ENCODE measurements around the gene UBE2E1. TPM values are rescaled to one million over a fixed set of nuclear protein-coding genes. Genes with fewer than 3 reads are reported as not detected.
"Not testable (repeated sequence)": the region's sequence is repeated elsewhere in the genome, so short reads cannot be mapped to it uniquely, and the experiment has no call there.

UBE2E1 gene
- total RNA-seq, 1 donor from 2014 or later, result 152 TPM

DNA sequence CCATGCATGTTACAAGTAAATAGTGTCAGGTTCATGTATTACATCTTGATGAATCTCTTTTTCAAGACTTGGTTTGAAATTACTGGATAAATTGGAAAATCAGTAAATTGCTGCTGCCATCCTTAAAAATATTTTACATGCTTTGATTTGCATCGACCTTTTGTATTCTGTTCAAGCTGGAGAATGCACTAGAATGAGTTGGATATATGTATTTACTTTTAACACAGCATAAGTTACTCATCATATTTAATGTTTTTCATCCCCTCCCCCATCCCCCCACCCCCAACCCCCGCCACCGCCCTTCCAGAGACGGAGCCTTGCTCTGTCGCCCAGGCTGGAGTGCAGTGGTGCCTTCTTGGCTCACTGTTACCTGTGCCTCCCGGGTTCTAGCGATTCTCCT is 16.8 kb downstream of the UBE2E1 start:
- no peak for DNase-seq

- no peak for DNase-seq
These were observed 17.9 kb downstream of the UBE2E1 start for GRCh38 chr3:23823620-23824019.

GRCh38 chr3:23824699-23825444 is 19.1 kb downstream of the UBE2E1 start:
- DNase-seq, result no peak

- DNase-seq, result no peak
These were observed 20.0 kb downstream of the UBE2E1 start for GRCh38 chr3:23825802-23826201.

GRCh38 chr3:23826382-23827064 is 20.8 kb downstream of the UBE2E1 start:
- DNase-seq, result peak; percentile 16

DNA sequence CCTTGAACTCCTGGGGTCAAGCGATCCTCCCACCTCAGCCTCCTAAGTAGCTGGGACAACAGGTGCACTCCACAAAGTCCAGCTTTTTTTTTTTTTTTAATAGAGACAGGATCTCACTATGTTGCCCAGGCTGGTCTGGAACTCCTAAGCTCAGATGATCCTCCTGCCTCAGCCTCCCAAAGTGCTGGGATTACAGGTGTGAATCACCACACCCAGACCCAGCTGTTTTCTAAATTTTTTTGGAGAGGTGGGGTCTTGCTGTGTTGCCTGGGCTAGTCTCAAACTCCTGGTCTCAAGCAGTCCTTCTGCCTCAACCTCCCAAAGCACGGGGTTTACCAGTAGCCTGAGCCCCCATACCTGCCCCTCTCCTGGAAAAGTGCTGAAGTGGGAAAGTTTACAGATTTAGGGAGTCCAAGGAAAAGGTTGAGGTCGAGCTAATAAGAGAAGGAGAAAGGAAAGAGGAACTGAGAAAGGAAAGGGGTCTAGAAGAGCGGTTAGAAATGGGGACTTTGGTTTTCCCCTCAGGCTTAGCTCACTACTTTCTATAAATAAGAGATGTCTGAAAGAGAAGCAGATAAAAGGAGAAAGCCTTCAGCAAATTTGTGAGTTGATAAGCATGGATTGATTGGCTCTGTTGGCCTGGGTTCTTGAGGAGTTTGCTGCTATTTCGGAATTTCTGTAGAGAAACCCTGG is 23.6 kb downstream of the UBE2E1 start:
- DNase-seq, result no peak

- no peak for DNase-seq
These were observed 25.2 kb downstream of the UBE2E1 start for GRCh38 chr3:23830869-23831484.

DNA sequence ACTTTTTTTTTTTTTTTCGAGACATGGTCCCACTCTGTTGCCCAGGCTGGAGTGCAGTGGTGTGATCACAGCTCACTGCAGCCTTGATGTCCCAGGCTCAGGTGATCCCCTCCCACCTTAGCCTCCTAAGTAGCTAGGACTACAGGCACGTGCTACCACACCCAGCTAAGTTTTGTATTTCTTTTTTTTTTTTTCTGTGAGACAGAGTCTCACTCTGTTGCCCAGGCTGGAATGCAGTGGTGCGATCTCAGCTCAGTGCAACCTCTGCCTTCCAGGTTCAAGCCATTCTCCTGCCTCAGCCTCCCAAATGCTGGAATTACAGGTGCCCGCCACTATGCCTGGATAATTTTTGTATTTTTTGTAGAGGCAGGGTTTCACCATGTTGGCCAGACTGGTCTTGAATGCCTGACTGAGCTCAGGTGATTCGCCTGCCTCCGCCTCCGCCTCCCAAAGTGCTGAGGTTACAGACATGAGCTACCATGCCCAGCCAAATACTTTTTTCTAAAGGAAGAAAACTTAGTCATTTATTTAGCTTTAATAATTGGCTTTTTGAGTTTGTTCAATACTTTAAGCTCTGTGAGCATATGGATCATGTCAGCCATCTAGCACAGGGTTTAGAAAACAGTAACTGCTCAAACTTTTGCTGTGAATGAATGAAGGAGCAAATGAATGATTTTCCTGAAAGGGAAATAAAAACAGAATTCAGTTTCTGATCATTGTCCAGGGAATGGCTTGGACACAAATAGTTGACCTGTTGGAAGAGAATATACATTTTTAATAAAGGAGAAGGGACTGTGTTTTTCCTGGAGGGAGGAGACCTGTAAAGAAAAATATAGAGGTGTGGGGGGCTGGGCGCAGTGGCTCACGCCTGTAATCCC is 26.0 kb downstream of the UBE2E1 start:
- DNase-seq, result no peak

DNA sequence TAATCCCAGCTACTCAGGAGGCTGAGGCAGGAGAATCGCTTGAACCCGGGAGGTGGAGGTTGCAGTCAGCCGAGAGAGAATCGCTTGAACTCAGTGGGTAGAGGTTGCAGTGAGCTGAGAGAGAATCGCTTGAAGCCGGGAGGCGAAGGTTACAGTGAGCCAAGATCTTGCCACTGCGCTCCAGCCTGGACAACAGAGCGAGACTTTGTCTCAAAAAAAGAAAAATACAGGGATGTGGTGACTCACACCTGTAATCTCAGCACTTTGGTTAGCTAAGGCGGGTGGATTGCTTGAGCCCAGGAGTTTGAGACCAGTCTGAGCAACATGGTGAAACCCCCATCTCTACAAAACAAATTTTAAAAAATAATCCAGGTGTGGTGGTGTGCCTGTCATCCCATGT is 26.8 kb downstream of the UBE2E1 start:
- DNase-seq, result no peak

DNA sequence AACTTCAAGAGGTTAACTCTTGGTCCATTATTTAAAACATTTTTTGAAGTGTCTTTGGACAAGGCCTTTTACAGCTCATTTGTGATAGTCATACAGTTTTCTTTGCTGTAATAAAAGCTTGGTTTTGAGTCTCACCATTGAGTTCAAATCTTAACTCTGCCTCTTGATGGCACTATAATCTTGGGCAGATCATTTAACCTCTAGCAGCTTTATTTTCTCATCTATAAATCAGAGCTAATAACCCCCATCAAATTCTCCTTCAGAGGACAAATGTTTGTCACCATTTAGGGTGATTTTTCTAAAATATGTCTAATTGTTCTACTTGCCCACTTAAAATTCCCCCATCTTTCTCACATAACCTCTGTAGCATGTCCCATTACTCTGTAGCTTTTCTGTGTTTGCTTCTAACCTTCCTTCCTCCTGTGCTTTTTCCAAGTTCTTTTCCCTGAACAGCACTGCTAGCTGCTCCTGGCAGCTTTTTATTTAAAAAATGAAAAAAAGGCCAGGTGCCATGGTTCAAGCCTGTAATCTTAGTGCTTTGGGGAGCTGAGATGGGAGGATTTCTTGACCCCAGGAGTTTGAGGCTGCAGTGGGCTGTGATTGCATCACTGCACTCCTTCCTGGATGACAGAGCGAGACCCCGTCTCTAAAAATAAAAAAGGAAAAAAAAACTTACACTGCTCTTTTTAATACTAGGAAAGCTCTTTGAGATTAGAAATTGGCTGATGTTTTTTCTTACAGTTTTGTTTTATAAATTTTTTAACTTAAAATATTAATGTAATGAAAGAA is 28.5 kb downstream of the UBE2E1 start:
- peak; percentile 33 for DNase-seq

- DNase-seq, result no peak
These were observed 29.3 kb downstream of the UBE2E1 start for GRCh38 chr3:23835087-23835486.

DNA sequence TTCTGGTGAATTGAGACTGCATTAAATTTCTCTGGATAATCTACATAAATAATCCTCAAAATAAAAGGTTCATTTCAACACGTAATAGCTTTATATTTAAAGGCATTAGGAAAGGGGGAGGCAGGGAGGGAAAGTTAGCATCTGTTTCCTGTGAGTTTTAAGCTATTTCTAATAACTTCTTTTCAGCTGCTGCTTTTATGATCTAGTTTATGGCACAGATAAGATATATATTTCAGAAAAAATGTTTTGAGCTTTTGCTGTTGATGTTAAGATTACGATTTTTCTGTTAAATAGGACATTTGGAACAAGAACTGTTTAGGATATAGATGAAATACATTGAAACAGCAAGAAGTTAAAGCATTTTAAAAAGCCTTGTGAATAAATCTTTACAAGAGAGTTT is 30.0 kb downstream of the UBE2E1 start:
- DNase-seq, result peak; percentile 30

DNA sequence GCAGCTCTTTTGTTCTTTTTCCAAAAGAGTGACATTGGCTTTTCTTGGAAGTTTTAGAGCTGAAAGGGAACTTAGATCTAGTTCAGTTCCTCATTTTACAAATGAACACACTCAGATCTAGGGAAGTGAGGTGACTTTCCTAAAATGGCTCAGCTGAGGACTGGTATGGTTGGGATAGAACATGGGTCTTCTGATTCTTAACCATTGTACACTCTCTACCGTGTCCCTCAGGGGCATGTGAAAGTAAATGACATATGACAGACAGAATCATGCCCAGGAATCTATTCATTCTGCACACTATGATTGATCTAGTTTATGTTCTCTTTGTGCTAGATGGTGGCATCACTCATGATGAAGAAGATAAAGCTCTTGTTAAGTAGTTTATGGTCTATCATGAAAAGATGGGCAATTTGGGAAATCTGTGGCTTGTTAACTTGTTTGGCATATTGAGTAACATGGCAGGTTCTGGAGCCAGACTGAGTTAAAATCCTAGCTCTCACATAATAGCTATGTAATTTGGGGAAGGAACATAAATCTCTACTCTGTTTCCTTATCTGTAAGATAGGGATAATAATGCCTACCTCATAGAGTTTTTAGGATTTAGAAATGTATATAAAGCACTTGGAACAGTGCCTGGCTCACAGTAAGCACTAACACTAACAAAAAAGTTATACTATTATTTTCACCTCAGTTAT is 30.9 kb downstream of the UBE2E1 start:
- no peak for DNase-seq

GRCh38 chr3:23837286-23837685 is 31.5 kb downstream of the UBE2E1 start:
- no peak for DNase-seq

DNA sequence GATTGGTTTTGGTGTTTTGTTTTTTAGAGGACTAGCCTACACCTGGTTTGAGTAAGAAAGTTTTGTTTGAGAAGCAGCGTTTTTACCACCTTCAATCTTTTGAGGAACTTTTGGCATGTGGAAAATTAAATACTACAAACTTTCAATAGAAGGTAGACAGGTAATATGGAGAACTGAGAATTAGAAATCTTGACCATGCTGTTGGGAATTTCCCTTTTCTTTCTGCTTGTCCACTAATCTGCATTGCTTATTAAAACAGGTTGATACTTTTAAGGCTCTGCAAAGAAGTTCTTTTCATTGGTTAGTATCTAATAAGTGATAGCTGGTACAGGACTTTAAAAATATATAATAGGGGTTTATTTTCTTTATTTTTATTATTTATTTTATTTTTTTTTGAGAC is 31.9 kb downstream of the UBE2E1 start:
- no peak for DNase-seq

DNA sequence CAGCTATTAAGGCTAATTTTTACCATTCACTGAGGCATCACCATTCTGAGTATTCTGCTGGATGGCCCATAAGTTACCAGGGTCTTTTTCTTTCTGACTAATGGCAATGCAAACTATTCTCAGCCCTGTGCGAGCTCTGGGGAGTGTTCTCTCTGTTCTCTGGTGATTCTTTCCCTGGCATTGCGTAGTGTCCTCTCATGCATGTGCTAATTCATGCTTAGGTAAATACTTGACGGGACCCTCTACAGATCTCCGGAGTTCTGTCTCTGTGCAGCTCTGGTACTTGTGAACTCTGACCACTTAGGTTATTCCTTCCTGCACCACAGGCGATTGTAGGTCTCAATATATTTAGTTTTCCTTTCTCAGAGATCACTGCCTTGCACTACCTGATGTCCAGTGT is 34.8 kb downstream of the UBE2E1 start:
- no peak for DNase-seq

DNA sequence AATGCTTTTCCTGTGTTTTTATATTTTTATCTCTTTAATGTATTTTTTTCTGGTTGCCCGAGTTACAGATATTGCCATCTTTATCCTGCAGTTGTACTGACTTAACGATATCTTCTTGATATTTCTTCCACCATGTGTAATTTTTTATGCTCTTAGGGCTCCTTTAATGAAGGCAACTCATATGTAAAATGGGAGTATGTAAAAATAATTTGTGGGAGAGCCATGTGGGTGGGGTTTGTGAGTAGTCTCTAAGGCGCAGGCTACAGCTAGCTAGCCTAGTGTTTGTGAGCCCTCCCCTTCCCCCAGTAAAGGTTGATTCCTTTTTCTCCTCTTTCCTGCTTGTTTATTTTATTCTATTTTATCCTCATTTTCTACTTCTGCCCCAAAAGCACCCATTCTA is 38.1 kb downstream of the UBE2E1 start:
- no peak for DNase-seq

- no peak for DNase-seq
These were observed 39.8 kb downstream of the UBE2E1 start for GRCh38 chr3:23845326-23846216.

- not testable (repeated sequence) for DNase-seq
These were observed 43.7 kb downstream of the UBE2E1 start for GRCh38 chr3:23849462-23849861.

GRCh38 chr3:23856286-23856685 is 50.5 kb downstream of the UBE2E1 start:
- DNase-seq, result peak; percentile 31

All from dermis blood vessel endothelial cell (primary cell).